ENCODE results near the gene GATAD2A. TPM values are rescaled to one million over a fixed set of nuclear protein-coding genes. Genes with fewer than 3 reads are reported as not detected.

Gene GATAD2A
- total RNA-seq, 4 donors from 2014 or later, result 34.9 to 60.5 (median 42.5) TPM

- H3K4me1 ChIP-seq, result peaks cover 16 to 28% (median 17%) of the 10 kb centered on the region in 4 donors
- H3K4me3 ChIP-seq, result no peak overlapping the region
- peaks cover 7 to 99% (median 28%) of the 10 kb centered on the region in 4 donors for H3K27me3 ChIP-seq
- 85% methylated on average over 24 of the region's 53 CpGs for WGBS
- no peaks in the 10 kb centered on the region for H3K36me3 ChIP-seq
- peaks cover 0 to 2% (median 0%) of the 10 kb centered on the region in 4 donors for H3K9me3 ChIP-seq
- TF ChIP-seq EP300 (IDR thresholded peaks at IDR 0.05) (no peak), POLR2A (IDR thresholded peaks at IDR 0.05; ENCODE audit: low read depth) (no peak), CTCF (IDR thresholded peaks at IDR 0.05) (no peak), POLR2AphosphoS5 (IDR thresholded peaks at IDR 0.05) (no peak)
- H3K27ac ChIP-seq (replicated peaks in 1 of 4), result no peak overlapping the region
- no peak for DNase-seq (ENCODE audit: extremely low spot score)
- intact Hi-C loops (cut with DNase I), result no loop called here
Observed at GRCh38 chr19:19544954-19545591, 139.6 kb downstream of the GATAD2A start.

GRCh38 chr19:19545707-19546106, 140.2 kb downstream of the GATAD2A start:
- H3K36me3 ChIP-seq, result no peaks in the 10 kb centered on the region
- peaks cover 2 to 99% (median 22%) of the 10 kb centered on the region in 4 donors for H3K27me3 ChIP-seq
- WGBS, result 100% methylated on average over 1 of the region's 23 CpGs
- no peak for TF ChIP-seq POLR2AphosphoS5 (IDR thresholded peaks at IDR 0.05)
- TF ChIP-seq EP300 (IDR thresholded peaks at IDR 0.05), result no peak
- no peak for TF ChIP-seq CTCF (IDR thresholded peaks at IDR 0.05)
- no peak for TF ChIP-seq POLR2A (IDR thresholded peaks at IDR 0.05; ENCODE audit: low read depth)
- no peak overlapping the region for H3K27ac ChIP-seq (replicated peaks in 1 of 4)
- H3K4me1 ChIP-seq, result peaks cover 10 to 22% (median 11%) of the 10 kb centered on the region in 4 donors
- no peaks in the 10 kb centered on the region for H3K9me3 ChIP-seq
- no peak for DNase-seq (ENCODE audit: extremely low spot score)
- H3K4me3 ChIP-seq, result no peak overlapping the region
- intact Hi-C loops (cut with DNase I), result no loop called here

DNA sequence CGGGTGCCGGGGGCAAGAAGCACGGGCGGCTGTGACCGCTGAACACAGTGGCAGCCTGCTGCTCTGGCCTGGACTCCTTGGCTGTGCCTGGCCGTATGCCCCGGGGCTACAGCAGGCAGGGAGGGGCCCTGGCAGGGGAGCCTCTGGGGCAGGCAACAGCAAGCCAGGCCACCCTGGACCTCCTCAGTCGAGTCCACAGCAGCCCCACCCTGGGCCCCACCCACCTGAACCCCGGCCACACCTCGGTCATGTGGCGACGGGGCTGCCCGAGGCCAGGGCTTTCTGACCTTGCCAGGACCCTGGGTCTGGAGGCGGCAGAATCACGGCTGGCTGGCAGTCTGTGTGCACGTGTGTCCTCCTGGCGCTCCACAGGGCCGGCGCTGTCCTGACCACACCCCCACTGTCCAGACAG, 141.3 kb downstream of the GATAD2A start:
- Histone ChIP-seq H3K27ac (replicated peaks in 1 of 4) (no peak overlapping the region), H3K4me3 (no peak overlapping the region), H3K9me3 (no peaks in the 10 kb centered on the region), H3K27me3 (peaks cover 0 to 90% (median 11%) of the 10 kb centered on the region in 4 donors), H3K4me1 (peaks cover 0 to 13% (median under 1%) of the 10 kb centered on the region in 4 donors), H3K36me3 (no peaks in the 10 kb centered on the region)
- DNase-seq (ENCODE audit: extremely low spot score), result no peak
- intact Hi-C loops (cut with DNase I), result no loop called here
- TF ChIP-seq CTCF (IDR thresholded peaks at IDR 0.05), result no peak
- no peak for TF ChIP-seq POLR2AphosphoS5 (IDR thresholded peaks at IDR 0.05)
- no peak for TF ChIP-seq EP300 (IDR thresholded peaks at IDR 0.05)
- TF ChIP-seq POLR2A (IDR thresholded peaks at IDR 0.05; ENCODE audit: low read depth), result no peak
- WGBS, result 75% methylated on average over 16 of the region's 19 CpGs

GRCh38 chr19:19547674-19548336, 142.3 kb downstream of the GATAD2A start:
- intact Hi-C loops (cut with DNase I), result no loop called here
- Histone ChIP-seq H3K4me3 (no peak overlapping the region), H3K36me3 (no peaks in the 10 kb centered on the region), H3K27me3 (peaks cover 0 to 79% (median 4%) of the 10 kb centered on the region in 4 donors), H3K27ac (replicated peaks in 1 of 4) (no peak overlapping the region), H3K9me3 (no peaks in the 10 kb centered on the region), H3K4me1 (peaks cover 0 to 13% (median 0%) of the 10 kb centered on the region in 4 donors)
- no peak for TF ChIP-seq EP300 (IDR thresholded peaks at IDR 0.05)
- no peak for TF ChIP-seq CTCF (IDR thresholded peaks at IDR 0.05)
- TF ChIP-seq POLR2A (IDR thresholded peaks at IDR 0.05; ENCODE audit: low read depth), result no peak
- no peak for TF ChIP-seq POLR2AphosphoS5 (IDR thresholded peaks at IDR 0.05)
- no peak for DNase-seq (ENCODE audit: extremely low spot score)
- 64% methylated on average over 8 of the region's 15 CpGs for WGBS

All from esophagus muscularis mucosa (tissue), 4 donors.